ENCODE data around the gene GMDS. TPM values are rescaled to one million over a fixed set of nuclear protein-coding genes. Genes with fewer than 3 reads are reported as not detected.
A peak's percentile ranks its signal among the peaks of the same experiment; 100 is the strongest.

The GMDS gene
- polyA plus RNA-seq, 1 experiment, result 7.1 TPM

DNA sequence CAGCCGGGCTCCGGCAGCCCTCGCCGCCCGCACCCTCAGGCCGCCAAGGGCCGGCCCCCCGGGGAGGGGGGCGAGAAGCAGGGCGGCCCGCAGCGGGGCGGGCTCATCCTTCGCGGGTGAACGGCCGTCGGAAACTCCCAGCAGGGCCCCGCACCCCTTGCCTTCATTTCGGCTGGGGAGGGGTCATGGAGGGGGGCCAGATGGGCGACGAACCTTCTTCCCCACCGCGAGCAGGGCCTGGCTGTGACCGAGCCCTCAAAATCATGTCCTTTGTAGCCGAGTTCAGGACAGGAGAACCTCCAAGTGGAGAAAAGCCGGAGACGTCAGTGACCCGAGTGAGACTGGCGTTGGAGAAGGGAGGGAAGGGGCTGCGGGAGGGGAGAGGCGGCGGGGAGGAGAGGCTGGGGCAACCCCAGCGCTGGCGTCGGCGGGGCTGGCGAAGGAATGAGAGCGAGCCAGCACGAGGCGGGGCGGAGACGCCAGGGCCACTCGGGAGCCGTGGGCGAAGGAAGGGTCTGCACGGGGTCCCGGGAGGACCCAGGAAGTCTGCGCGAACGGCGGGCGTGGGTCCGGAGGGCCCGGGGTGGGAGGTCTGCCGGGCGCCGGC lies 636.3 kb downstream of the GMDS start:
- CTCF ChIA-PET, result interaction anchor here (0.6 kb wide), 1 partner anchor 12 kb away, joined by 3 read pairs; no protein-coding TSS in a partner anchor

DNA sequence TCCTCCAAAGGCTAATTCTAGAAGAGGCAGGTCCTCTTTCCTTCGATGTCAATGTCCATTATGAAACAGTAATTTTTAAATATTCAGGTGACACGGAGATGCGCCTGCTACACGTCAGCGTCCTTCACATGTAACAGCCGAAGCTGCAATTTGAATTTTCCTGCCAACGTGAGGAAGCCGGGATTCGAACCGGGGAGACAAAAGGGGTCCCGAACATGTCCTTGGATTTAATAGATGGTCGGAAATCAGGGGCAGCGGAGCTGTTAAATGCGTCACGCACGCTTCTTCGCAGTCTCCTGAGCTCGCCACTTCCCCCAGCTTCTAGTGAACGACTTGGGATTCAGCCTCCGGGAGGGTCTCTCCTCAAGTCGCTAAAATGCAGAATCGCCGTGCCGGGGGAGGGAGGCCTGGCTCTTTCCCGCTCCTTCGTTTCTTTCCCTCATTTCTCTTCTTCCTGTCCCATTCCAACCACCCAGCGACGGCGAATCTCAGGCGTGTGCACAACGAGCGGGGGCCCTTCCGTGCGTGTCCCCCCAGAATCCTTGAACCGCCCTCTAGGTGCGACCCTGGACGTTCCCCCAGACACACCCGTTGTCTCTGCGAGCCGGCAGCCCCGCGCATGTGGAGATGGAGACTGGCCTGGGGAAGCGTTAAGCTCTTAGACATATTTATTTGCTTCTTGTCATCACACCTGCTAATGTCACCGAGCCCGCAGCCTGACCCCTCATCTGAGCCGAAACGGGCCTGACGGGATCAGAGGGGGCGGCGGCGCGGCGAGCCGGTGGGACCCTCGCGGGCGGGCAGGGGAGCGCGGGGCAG lies 637.0 kb downstream of the GMDS start:
- TF ChIP-seq, protein P1, sequence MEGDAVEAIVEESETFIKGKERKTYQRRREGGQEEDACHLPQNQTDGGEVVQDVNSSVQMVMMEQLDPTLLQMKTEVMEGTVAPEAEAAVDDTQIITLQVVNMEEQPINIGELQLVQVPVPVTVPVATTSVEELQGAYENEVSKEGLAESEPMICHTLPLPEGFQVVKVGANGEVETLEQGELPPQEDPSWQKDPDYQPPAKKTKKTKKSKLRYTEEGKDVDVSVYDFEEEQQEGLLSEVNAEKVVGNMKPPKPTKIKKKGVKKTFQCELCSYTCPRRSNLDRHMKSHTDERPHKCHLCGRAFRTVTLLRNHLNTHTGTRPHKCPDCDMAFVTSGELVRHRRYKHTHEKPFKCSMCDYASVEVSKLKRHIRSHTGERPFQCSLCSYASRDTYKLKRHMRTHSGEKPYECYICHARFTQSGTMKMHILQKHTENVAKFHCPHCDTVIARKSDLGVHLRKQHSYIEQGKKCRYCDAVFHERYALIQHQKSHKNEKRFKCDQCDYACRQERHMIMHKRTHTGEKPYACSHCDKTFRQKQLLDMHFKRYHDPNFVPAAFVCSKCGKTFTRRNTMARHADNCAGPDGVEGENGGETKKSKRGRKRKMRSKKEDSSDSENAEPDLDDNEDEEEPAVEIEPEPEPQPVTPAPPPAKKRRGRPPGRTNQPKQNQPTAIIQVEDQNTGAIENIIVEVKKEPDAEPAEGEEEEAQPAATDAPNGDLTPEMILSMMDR (IDR thresholded peaks at IDR 0.05; ENCODE audit: insufficient read depth, low read depth, low read length), result no peak
- Histone ChIP-seq H3K27me3 (ENCODE audit: control insufficient read depth, insufficient read depth, low read length) (peaks cover 35% of the 10 kb centered on the region), H3K36me3 (ENCODE audit: control insufficient read depth, insufficient read depth, low read length) (no peaks in the 10 kb centered on the region; the same call in 1 of the 2 replicates), H3K4me3 (ENCODE audit: low read depth, low read length) (no peak overlapping the region)
- POLR2A ChIA-PET, result no interaction called here
- no peak for DNase-seq (ENCODE audit: low read depth)
- CTCF ChIA-PET, result interaction anchor here (0.6 to 3.3 kb wide), 4 partner anchors 11 to 841 kb away, joined by 3 to 22 read pairs (median 3); no protein-coding TSS in a partner anchor

More for the DNA sequence above, 636.3 kb downstream of the GMDS start:
- peaks cover 1% of the 10 kb centered on the region; the same call in 1 of the 2 replicates for H3K36me3 ChIP-seq (ENCODE audit: control insufficient read depth, insufficient read depth, low read length)
- TF ChIP-seq, protein P1 (IDR thresholded peaks at IDR 0.05; ENCODE audit: insufficient read depth, low read depth, low read length), result no peak
- no peak for DNase-seq (ENCODE audit: low read depth)
- H3K27me3 ChIP-seq (ENCODE audit: control insufficient read depth, insufficient read depth, low read length), result peaks cover 35% of the 10 kb centered on the region
- POLR2A ChIA-PET, result interaction anchor here (1.6 kb wide), 1 partner anchor 211 kb away, joined by 4 read pairs; no protein-coding TSS in a partner anchor
- peak overlapping the region; percentile 52 for H3K4me3 ChIP-seq (ENCODE audit: low read depth, low read length)

DNA sequence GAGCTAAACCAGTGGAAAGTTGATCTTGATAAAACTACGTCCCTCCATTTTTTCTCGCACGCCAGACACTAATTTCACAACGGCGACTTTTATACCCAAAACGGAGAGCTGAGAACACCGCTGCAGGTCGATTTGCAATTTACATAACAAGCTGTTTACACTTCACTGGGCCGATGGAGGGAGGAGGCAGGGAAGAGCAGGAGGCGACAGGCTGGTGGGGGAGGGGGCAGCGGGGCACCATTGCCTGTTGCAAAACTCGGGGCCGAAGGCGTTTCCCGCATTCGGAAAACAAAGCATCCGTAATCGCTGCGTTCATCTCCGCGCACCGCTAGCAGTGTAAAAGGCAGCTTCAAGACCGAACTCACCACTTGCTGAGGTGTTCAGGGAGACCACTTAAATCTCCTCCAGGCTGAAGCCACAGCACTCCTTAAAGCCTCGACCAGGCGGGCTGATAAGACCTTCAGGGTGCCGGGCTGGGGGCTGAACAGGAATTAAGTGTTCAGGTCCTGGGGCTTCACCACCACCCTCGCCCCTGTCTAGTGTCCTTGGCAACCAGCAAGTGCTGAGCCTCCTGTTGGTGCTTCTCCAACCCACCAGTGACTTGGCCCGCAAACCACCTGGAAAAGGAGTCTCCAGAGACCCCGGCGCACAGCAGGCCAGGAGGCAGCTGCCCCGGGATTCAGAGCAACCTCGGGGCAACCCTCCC lies 637.7 kb downstream of the GMDS start:
- H3K4me3 ChIP-seq (ENCODE audit: low read depth, low read length), result no peak overlapping the region
- TF ChIP-seq, protein P1 (IDR thresholded peaks at IDR 0.05; ENCODE audit: insufficient read depth, low read depth, low read length), result no peak
- no peaks in the 10 kb centered on the region; the same call in 1 of the 2 replicates for H3K36me3 ChIP-seq (ENCODE audit: control insufficient read depth, insufficient read depth, low read length)
- ChIA-PET CTCF (interaction anchor here (0.7 to 3.3 kb wide), 5 partner anchors 88 to 841 kb away, joined by 3 to 22 read pairs (median 3); no protein-coding TSS in a partner anchor), POLR2A (interaction anchor here (0.5 kb wide), 1 partner anchor 179 kb away, joined by 3 read pairs; no protein-coding TSS in a partner anchor)
- H3K27me3 ChIP-seq (ENCODE audit: control insufficient read depth, insufficient read depth, low read length), result peaks cover 35% of the 10 kb centered on the region
- no peak for DNase-seq (ENCODE audit: low read depth)

DNA sequence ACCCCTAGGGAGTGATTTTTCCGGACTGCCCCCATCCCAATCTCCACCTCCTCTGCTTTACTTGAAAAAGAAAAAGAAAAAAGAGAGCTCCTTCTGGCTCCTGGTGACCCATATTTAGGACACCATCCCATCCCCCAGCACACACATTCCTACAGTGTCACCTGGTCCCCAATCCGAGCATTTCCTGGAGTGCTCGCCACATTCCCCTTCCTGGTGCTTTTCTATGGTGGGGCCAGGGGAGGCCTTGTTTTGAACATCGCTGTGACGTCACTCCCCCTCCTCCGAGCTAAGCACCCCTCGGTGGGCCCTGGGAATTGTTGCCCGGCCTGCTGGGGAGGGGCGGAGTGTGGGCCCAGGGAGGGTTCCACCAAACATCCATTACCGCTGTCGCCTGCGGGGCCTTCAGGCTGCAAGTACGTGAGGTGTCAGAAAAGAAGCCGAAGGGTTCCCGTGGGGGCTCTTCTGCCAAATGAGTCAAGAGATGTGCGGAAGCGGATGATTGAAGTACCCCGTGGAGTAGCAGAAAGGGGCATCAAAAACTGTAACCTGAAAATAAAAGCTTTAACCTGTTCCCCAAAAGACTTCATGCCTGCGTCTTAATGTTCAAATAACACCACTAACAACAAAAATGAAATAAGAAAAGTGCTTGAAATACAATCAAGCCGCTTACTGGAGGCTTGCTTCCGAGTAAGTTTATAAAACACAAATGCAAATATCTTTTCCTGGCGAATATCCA lies 638.5 kb downstream of the GMDS start:
- POLR2A ChIA-PET, result interaction anchor here (0.5 kb wide), 1 partner anchor 180 kb away, joined by 3 read pairs; no protein-coding TSS in a partner anchor
- no peaks in the 10 kb centered on the region; the same call in 1 of the 2 replicates for H3K36me3 ChIP-seq (ENCODE audit: control insufficient read depth, insufficient read depth, low read length)
- no peak for DNase-seq (ENCODE audit: low read depth)
- TF ChIP-seq, protein P1 (IDR thresholded peaks at IDR 0.05; ENCODE audit: insufficient read depth, low read depth, low read length), result no peak
- CTCF ChIA-PET, result interaction anchor here (0.6 to 3.3 kb wide), 7 partner anchors 10 to 747 kb away, joined by 3 to 22 read pairs (median 3); no protein-coding TSS in a partner anchor
- peaks cover 35% of the 10 kb centered on the region for H3K27me3 ChIP-seq (ENCODE audit: control insufficient read depth, insufficient read depth, low read length)
- H3K4me3 ChIP-seq (ENCODE audit: low read depth, low read length), result no peak overlapping the region

Data from BJ (cell line).